Bone marrow (tissue), 2 donors: ENCODE data around the gene LRRC10.

Experiments used
- DNase-seq, 2 donors: peaks; one replicate each; lab custom pipeline; 2025; lab: John Stamatoyannopoulos, UW

The LRRC10 gene

GRCh38 chr12:69566603-69567002 is 44.1 kb downstream of the LRRC10 start:
- DNase-seq: no peak

GRCh38 chr12:69563166-69563762 is 47.4 kb downstream of the LRRC10 start:
- DNase-seq: no peak
